GM12891 (cell line): Measurements from ENCODE around the gene LRCH1.

Experiments used
- POLR2A ChIP-seq: IDR thresholded peaks from 2 replicates; pipeline ENCODE4 v1.6.1; 2011; ENCODE audit warnings: low read depth, low read length, control low read depth
- POLR2AphosphoS5 ChIP-seq: IDR thresholded peaks from 2 replicates; pipeline ENCODE4 v1.6.1; 2011; ENCODE audit warnings: low read depth, low read length, control low read depth
- TAF1 ChIP-seq: IDR thresholded peaks from 2 replicates; pipeline ENCODE4 v1.6.1; 2011; ENCODE audit warnings: low read depth, low read length, control low read depth

GRCh38 chr13:46575818-46576221 is 22.9 kb downstream of the LRCH1 start:
- TF ChIP-seq POLR2AphosphoS5 (no peak), POLR2A (no peak), TAF1 (no peak)
